HL-60/S4 (cell line): ENCODE measurements around the gene ALKBH6.

Experiments used
- in situ Hi-C: fragments of 300-500 bp; cut with MboI; formaldehyde crosslinking; loops from 2 replicates; pipeline ENCODE4 v1.14.3; 2022; ENCODE audit warnings: low sequenced_read_pairs

The ALKBH6 gene

DNA sequence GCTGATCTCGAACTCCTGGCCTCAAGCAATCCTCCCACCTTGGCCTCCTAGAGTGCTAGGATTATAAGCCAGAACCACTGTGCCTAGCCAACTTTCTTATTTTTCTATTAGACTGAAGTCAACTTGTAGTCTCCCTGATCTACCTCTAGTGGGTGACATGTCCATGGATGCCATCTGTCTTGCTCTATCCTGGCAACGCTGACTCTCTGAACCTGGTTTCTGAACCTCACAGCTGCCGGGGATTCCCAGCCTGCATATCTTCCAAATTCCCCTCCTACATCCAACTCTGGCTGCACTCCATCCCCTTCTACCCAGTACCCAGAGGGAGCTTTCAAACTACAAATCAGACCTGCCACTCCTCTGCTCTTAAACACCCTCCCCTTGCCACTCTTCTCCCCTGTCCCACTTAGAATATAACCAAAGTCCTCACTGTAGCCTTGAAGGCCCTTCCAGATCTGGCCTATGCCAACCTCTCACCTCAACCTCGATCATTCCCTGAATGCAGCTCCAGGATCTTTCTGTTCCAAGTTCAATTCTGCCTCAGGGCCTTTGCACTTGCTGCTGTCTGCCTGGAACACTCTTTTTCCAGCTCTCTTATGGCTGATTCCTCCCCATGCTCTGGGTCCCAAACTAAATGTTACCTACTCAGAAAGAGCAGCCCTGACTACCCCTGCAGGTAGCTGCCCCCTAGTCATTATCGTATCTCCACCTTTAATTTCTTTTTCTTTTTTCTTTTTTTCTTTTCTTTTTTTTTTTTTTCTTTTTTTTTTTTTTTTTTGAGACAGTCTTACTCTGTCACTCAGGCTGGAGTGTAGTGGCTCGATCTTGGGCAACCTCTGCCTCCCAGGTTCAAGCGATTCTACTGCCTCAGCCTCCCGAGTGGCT lies 16.5 kb upstream of the ALKBH6 start:
- in situ Hi-C loops = no loop called here

DNA sequence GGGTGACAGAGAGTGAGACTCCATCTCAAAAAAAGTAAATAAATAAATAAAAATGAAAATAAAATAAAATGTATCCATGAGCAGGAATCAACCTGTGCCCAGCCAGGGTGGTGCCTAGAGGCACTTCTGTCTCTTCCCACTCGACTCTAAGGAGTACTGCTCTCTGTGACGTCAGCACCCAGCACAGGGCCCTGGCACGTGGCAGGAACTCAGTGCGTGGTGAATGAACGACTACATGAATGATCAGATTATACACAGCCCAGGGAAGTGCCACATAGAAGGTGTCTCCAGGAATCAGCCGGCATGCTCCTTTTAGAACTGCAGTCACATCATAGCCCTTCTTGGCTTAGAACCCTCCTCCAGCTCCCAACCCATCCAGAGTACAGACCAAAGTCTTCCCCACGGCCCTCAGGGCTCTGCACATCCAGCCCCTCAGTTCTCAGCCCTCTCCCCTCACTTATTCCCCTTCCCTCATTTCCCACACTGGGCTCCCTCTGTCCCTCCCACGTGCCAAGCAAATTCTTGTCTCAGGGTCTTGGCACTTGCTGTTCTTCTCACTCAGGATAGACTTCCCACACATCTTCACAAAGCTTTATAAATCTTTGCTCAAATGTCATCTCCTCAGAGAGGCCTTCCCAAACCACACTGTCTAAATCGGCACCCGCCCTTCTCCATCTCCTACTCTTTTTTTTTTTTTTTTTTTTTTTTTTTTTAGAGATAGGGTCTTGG lies 14.5 kb upstream of the ALKBH6 start:
- in situ Hi-C loops = no loop called here

DNA sequence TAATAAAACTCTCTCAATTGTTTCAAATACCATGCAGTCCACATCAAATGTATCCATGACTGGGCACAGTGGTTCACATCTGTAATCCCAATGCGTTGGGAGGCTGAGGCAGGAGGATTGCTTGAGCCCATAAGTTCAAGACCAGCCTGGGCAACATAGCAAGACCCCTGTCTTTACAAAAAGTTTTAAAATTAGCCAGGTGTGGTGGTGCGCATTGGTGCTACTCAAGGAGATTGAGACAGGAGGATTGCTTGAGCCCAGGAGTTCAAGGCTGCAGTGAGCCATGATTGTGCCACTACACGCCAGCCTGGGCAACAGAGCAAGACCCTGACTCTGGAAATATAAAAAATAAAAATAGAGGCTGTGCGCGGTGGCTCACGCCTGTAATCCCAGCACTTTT lies 13.7 kb upstream of the ALKBH6 start:
- in situ Hi-C loops = no loop called here

DNA sequence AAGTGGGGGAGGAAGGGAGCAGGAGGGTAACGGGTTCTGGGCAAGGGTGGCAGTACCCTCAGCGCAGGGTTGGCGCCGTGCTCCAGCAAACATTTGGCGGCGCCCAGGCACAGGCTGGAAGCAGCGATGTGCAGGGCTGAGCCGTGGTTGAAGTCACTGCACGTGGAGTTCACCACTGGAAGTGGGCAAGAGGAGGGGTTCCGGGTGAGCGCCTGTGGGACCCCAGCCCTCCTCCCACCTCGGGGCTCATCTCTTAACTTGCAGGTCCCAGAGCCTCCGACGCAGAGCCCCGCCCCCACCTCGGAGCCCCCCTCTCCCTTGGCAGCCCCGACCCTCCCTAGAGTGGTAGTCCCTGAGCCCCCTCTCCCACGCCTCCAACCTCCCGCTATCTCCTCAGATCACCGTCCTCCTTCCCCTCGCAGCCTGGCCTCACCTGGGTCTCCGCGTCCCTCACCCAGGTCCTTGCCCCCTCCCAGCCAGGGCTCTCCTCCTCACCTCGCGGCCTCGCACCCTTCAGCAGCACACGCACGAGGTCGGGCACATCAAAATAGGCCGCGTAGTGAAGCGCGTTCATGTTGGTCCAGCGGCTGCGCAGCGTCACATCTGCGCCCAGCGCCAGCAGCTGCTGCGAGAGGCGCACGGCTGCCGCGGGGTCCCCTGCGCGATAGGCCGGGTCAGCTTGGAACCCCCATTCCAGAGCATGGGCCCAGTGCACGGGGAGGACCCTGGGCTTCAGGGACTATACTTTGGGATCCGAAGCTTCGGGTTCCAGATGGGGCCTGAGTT lies 12.3 kb upstream of the ALKBH6 start:
- in situ Hi-C loops = no loop called here

DNA sequence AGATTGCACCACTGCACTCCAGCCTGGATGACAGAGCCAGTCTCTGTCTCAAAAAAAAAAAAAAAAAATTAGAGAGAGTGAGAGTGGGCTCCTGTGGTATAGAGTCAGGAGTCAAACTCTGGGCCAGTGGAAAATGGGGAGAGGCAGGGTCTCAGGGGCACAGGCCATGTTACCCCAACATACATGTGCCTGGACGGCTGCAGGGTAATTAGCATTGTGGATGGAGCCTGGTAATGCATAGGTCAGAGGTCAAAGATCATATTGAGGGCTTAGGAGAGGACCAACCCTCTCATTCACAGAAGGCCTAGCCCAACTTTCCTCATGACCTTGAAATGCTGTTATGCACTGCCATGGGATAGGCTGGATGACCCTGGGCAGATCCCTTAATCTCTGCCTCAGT lies 11.5 kb upstream of the ALKBH6 start:
- in situ Hi-C loops = no loop called here

DNA sequence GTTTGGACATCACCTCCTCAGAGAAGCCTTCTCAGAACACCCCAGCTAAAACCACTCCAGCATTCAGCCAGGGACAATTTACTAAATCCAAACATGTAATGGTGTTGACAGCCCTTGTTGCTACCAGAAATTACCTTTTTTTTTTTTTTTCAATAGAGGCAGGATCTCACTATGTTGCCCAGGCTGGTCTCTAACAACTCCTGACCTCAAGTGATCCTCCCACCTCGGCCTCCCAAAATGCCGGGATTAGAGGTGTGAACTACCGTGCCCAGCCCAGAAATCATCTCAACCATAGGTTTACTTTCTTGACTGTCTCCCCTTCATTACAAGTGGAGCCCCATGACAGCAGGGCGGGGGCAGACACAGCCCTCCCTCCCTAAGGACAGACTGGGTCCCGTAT lies 9.4 kb upstream of the ALKBH6 start:
- in situ Hi-C loops = no loop called here

DNA sequence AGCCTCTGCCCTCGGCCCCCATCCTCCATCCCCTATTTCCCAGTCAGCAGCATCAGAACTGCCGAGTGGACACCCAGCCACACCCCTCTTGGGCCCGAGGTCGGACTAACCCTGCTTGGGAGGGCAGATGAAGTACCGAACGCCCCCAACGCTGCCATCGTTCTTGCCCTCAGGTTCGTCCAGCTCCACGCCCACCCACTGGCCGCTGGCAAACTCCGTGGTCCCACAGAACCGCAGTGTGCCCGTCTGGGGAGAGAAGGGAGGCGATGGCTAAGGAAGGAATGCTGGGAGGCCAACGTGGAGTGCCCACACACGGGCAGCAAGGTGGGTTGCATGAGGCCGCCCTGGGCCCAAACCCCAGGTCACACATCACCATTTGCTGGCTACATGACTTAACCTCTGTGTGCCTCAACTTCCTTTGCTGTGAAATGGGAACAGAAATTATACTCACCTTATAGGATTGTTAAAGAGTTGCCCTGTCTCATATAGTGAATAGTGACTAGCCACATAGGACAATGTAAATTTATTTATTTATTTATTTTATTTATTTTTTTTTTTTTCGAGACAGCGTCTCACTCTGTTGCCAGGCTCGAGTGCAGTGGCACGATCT lies 5.2 kb upstream of the ALKBH6 start:
- in situ Hi-C loops = no loop called here

DNA sequence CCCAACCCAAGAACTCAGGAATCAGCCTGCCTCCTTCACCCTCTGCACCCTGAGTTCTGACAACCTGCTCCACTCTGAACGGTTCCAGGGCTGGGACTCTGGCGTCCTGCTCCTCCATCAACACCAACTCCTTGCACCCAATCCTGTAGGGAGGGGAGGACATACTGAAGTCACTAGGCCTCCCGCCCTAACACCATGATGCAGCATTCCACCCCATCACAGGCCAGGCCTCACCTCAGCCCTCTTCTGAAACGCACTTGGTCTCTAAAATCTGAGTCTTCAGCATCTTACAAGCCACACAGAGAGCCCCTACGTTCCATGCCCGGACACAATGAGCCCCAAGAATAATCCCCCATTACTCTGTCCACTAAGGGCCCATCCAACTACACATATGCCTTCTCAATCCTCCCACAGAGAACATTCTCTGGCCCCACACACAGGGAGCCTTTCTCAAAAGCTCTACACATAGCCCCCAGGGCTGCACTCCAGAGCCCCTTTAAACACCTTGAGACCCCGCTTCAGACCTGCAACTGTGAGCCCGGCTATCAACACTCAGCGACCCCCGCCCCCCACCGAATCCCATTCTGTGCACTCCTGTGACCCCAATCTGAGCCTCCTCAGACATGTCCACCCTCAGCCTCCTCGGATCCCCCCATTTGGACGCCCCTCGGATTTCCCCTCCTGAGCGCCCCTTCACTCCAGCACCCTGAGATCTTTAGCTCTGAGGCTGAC lies 567 bp downstream of the ALKBH6 start:
- in situ Hi-C loops = no loop called here

DNA sequence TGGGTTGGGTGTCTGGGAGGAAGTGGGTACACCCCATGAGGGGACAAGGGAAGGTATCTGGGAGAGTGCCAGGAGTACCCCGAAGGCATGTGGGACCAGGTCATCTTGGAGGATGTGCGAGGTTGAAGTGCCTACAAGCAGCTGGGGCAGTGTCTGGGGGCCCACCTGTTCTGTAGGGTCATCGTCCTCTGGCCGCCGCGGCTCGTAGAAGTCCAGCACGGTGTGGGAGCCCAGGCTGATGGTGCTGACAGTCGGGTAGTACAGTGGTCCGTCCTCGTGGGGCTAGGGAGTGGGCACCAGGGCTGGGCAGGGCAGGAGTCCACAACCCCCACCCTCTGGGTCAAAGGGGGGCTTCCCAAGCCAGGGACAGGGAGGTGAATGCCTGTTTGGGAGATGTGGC lies 3.6 kb downstream of the ALKBH6 start:
- in situ Hi-C loops = no loop called here

DNA sequence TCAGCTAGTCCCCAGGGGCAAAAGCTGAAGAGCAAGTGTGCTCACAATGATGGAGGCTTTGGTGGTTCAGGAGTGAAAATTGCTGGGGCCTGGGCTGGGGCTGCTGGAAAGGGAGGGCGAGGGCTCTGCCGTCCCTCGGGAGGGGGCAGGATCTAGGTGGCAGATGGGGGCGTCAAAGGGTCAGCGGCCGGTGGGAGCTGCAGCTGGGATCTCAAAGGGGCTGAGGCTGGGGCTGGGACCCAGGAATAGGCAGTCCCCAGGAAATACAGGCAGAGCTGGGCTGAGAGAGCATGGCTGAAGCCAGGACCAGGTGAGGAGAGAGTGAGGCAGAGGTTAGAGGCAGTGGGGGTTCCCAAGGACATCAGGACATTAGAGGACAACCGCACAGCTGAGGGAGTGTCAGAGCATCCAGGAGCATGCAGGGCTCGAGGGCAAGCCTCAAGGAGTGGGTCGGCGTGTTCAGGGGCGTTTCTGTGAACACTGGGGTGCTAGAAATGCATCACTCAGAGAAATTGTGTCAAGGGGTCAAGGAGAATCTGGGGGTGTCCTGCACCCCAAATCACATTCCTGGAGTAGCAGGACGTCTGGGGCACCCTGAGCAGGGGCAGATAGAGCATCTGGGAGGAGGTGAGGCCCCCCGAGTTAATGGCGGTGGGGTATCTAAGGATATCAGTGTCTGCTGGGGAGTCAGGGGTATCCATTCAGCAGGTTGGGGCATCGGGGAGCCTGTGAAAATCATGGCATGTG lies 4.2 kb downstream of the ALKBH6 start:
- in situ Hi-C loops = no loop called here

DNA sequence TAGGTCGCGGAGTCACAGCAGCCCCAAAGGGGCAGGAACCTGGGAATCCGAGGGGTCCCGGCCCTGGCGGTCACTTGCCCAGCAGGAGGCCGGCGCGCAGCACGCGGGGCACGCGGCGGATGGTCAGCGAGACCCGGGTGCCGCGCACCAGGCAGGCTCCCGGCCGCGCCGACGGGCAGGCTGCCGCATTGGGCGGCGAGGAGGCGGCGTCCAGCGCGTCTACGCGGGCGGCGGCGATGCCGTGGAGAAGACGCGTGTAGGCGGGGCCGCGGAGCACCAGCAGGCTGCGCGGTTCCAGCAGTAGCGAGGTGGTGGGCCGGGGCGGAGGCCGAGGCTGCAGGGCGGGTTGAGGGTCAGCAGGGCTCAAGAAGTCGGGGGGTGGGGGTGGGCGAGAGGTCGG lies 4.8 kb downstream of the ALKBH6 start:
- in situ Hi-C loops = no loop called here

DNA sequence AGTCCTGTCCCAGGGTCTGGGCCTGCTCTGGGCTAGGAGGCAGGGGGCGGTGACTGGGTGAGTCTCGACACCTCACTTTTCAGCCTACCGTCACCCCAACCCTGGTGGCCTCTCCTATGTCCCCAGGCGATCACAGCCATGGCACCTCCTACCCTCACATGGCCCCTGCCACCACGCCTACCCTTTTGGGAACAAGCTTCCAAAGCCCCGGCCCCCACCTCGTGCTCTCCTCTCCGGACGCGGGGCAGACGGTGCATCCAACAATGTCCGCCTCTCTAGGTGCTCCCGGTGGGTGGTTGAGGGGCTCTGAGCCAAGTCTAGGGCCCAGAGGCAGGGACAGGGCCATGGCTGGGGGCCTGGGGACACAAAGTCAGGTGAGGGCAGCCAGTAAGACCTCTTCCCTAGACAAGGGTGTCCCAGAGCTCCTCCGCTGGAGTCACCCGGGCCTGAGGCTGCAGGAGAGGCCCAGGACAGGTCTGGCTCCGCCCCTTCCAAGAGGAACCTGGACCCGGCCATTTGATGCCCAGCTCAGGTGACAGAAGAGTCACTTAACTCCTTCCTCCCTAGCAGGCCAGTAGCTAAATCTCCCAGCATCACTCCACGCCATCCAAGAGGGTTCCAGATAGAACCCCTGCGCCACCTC lies 5.6 kb downstream of the ALKBH6 start, which contains the start of gene SYNE4:
TSS of gene SYNE4 (minus strand) at position 478 of the 643 bp plus-strand sequence. CDS start at position 346, 132 bp downstream.
- in situ Hi-C loops = no loop called here

DNA sequence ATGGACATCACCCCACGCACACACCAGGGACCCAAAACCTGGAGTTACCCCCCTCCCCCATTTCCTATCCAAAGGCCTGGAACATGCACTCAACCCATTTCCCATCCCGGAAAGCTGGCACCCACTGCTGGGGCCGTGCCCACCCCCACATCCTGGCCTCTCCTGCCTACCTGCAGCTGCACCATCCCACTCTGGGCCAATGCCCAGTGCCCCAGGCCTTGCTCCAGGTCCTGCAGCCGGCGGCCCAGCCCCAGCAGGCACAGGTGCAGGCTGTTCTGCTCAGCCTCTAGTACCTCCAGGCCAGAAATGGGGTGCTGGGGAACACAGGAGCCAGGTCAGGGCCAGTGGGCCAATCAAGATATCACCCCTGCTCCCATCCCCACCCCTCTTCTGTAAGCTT lies 7.1 kb downstream of the ALKBH6 start:
- in situ Hi-C loops = no loop called here

DNA sequence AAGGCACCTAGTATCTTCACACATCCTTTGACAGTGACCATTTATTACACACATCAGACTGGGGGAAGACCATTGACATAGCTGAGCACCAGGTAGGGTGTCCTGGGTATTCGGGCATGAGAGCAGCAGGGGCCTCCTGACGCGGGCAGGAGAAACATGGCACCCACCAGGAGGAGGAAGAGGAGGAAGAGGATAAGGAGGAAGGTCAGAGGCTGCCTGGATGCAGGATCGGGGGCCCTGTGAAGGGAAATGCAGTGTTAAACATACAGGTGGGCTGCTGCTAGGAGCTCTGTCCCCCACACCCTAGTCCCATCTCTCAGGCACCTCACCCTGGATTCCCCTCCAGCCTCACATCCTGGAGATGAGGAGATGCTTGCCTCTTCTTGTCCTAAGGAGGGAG lies 10.7 kb downstream of the ALKBH6 start:
- in situ Hi-C loops = no loop called here

DNA sequence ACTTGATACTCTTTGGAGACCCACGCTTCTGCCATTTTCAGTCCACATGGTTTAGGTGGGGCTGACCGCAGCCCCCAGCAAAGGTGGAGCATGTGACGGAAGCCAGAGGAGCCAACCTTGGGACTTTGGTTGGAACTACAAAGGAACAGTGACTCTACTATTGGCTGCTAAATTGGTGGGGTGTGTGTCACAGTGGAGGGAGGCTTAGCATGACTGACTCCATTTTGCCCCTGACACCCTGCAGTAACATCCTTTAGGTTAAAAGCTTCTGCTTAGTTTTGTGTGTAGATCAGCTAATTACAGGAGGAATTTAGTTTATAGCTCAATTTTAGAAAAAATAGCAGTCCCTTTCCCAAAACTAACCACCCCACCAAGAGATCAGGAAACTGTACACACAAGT lies 12.4 kb downstream of the ALKBH6 start:
- in situ Hi-C loops = no loop called here

DNA sequence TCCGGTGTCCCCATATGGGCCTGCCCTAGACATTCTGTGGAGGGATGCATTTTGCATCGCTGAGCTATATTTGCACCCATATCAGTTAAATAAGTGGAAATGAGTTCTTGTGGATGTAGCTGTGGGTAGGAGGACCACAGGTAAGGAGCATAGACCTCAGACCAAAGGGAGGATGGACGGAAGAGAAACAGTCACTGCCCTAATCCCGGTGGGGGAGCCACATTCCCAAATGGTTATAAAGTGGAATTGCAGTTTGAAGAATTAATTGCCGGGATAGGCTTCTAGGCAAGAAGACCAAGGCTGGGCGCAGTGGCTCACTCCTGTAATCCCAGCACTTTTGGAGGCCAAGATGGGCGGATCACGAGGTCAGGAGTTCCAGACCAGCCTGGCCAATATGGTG lies 17.2 kb downstream of the ALKBH6 start:
- in situ Hi-C loops = no loop called here

DNA sequence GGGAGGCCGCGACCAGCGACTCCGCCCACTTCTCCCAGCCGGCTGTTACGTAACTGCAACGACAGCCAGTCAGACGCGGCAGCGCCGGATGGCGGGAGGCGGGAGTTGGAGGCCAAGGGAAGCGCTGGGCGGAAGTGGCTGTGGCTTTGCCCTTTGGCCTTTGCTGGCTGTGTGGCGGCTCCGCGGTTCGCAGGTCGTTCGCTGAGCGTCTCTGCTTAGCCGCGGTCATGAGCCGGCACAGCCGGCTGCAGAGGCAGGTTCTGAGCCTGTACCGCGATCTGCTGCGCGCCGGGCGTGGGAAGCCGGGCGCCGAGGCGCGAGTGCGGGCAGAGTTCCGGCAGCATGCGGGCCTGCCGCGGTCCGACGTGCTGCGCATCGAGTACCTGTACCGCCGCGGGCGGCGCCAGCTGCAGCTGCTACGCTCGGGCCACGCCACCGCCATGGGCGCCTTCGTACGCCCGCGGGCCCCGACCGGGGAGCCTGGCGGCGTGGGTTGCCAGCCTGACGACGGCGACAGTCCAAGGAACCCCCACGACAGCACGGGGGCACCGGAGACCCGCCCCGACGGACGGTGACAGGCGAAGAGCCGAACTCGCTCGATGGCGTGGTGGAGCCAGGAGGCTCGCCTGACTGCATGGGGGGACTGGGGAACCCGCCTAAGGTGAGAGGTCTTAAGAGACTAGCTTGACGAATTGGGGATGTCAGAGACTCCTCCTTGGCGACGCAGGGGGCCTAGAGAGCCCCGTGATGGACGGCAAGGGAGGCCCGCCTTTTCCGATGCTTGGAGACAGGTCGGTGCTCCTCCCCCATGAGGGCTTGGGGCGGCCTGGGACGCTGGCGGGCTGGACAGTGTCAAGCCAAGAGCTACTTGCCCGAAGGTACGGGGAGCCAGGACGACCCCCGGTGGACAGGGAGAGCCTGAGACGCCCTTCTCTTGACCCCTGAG lies 18.7 kb downstream of the ALKBH6 start, which contains the start of gene SDHAF1:
TSS of gene SDHAF1 (plus strand) at position 141 of the 946 bp plus-strand sequence. CDS start at position 228, 87 bp downstream.
- in situ Hi-C loops = no loop called here
